HEK293T (cell line): ENCODE results near the gene SAFB.
A peak's percentile ranks its signal among the peaks of the same experiment; 100 is the strongest.

ENCODE experiments used
- CTCF ChIA-PET: fragments of 350-600 bp; formaldehyde crosslinking; extraction: SDS; loops from one replicate; lab custom pipeline; 2021; ENCODE audit warnings: antibody characterized with exemption, inconsistent platforms; lab: Yijun Ruan, JAX
- POLR2A ChIA-PET: fragments of 350-600 bp; formaldehyde crosslinking; extraction: SDS; loops from one replicate; lab custom pipeline; 2020; ENCODE audit warnings: antibody characterized with exemption, inconsistent platforms; lab: Yijun Ruan, JAX
- DNase-seq: peaks from one replicate; pipeline ENCODE4 v3.0.0; 2012; ENCODE audit warnings: mixed read lengths; ENCODE audit errors: extremely low spot score
- ARNT ChIP-seq: fragments of 450-650 bp; IDR thresholded peaks from 2 replicates; pipeline ENCODE4 v1.6.1; 2017; ENCODE audit warnings: mild to moderate bottlenecking
- BHLHE40 ChIP-seq: fragments of 450-650 bp; IDR thresholded peaks from 2 replicates; pipeline ENCODE4 v1.6.1; 2016; ENCODE audit warnings: mild to moderate bottlenecking, moderate library complexity, borderline replicate concordance
- CTBP1 ChIP-seq: fragments of 450-650 bp; IDR thresholded peaks from 2 replicates; pipeline ENCODE4 v1.6.1; 2016; ENCODE audit warnings: borderline replicate concordance
- ELF4 ChIP-seq: fragments of 450-650 bp; IDR thresholded peaks from 2 replicates; pipeline ENCODE4 v1.6.1; 2017; ENCODE audit warnings: antibody characterized with exemption
- FOXA1 ChIP-seq: fragments of 450-650 bp; IDR thresholded peaks from 2 replicates; pipeline ENCODE4 v1.6.1; 2016; ENCODE audit warnings: mild to moderate bottlenecking
- FOXK2 ChIP-seq: fragments of 450-650 bp; IDR thresholded peaks from 2 replicates; pipeline ENCODE4 v1.6.1; 2016; ENCODE audit warnings: mild to moderate bottlenecking
- FOXM1 ChIP-seq: fragments of 450-650 bp; IDR thresholded peaks from 2 replicates; pipeline ENCODE4 v1.6.1; 2017; ENCODE audit warnings: mild to moderate bottlenecking, borderline replicate concordance
- HDGF ChIP-seq: fragments of 450-650 bp; IDR thresholded peaks from 2 replicates; pipeline ENCODE4 v1.6.1; 2017; ENCODE audit warnings: antibody characterized with exemption, borderline replicate concordance
- L3MBTL2 ChIP-seq: fragments of 450-650 bp; conservative IDR thresholded peaks from 2 replicates; pipeline ENCODE4 v1.6.1; 2016; ENCODE audit warnings: mild to moderate bottlenecking
- LEF1 ChIP-seq: fragments of 450-650 bp; IDR thresholded peaks from 2 replicates; pipeline ENCODE4 v1.6.1; 2017; ENCODE audit warnings: mild to moderate bottlenecking, borderline replicate concordance
- NFRKB ChIP-seq: fragments of 450-650 bp; IDR thresholded peaks from 2 replicates; pipeline ENCODE4 v1.6.1; 2016; ENCODE audit warnings: mild to moderate bottlenecking, moderate library complexity
- SP1 ChIP-seq: fragments of 450-650 bp; IDR thresholded peaks from 2 replicates; pipeline ENCODE4 v1.6.1; 2017
- SUZ12 ChIP-seq: fragments of 450-650 bp; IDR thresholded peaks from 2 replicates; pipeline ENCODE4 v1.6.1; 2016; ENCODE audit warnings: mild to moderate bottlenecking
- TARDBP ChIP-seq: fragments of 450-650 bp; IDR thresholded peaks from 2 replicates; pipeline ENCODE4 v1.6.1; 2016
- ZNF384 ChIP-seq: fragments of 450-650 bp; IDR thresholded peaks from 2 replicates; pipeline ENCODE4 v1.6.1; 2016
- TF ChIP-seq, protein P1 (sequence below): fragments of 450-650 bp; IDR thresholded peaks from 2 replicates; pipeline ENCODE4 v1.6.1; 2016

SAFB gene

DNA sequence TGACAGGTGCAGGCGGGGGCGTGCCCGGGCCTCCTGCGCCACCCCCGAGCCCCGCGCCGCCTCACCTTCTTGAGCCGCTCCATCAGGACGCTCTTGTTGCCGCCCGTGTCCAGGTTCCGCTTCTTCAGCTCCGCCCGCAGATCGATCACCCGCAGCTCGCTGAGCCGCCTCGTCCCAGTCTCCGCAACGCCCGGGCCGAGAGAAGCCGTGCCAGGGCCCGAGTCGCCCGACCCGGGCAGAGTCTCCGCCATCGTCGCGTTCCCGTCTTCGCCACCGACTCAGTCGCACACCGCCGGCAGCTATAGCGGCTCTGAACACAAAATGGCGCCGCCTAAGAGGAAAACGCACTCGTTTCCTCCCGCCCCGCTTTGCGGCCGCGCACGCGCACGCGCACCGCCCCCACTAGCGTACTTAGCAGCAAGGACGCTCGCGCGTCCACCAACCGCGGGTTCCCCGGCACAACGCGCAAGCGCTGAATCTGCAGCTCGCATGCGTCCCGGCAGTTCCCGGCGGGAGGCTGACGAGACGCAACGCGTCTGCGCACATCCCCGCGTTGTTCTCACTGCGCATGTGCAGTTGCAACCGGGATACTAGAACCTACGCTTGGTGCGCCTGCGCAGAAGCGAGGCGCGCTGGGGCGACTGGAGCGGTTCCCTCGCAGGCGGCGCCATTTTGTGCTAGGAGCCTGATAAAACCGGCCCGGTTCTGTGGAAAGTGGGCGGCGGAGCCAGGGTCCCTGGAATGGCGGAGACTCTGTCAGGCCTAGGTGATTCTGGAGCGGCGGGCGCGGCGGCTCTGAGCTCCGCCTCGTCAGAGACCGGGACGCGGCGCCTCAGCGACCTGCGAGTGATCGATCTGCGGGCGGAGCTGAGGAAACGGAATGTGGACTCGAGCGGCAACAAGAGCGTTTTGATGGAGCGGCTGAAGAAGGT, at the start of gene SAFB, which contains the start of gene SAFB2:
Gene SAFB (plus strand): TSS at position 619 of the 932 bp plus-strand sequence. CDS start 123 bp downstream, at position 742.
Gene SAFB2 (minus strand): TSS at position 312 of the 932 bp plus-strand sequence. CDS start 61 bp downstream, at position 251.
- CTCF ChIA-PET, result no interaction called here
- DNase-seq, result peak; percentile 99
- POLR2A ChIA-PET, result interaction anchor here (0.8 to 1.9 kb wide), 20 partner anchors 8 to 97 kb away, joined by 3 to 11 read pairs (median 4); partner anchors contain the start of genes CATSPERD and LONP1

DNA sequence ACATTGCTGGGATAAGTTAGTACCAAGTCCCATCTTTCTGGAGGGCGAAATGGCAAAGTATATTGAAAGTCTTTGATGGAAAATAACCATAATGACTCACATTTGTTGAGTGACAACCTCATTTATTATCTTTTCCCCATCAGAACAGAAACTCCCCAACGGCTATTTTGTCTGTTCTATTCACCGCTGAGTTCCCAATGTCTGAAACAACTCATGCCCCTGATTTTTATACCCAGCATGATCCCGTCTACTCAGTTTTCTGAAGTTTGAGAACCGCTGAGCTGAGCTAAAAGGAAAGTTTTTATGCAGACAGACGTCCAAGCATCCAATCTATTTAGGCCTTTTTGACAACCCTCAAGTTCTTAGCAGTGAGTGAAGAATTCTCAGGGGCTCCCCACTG, 47.3 kb upstream of the SAFB start:
- TF ChIP-seq BHLHE40, result no peak
- TF ChIP-seq TARDBP, result no peak
- no peak for TF ChIP-seq FOXK2
- TF ChIP-seq FOXA1, result no peak
- no peak for TF ChIP-seq LEF1
- TF ChIP-seq FOXM1, result no peak
- TF ChIP-seq ZNF384, result no peak
- TF ChIP-seq, protein P1, sequence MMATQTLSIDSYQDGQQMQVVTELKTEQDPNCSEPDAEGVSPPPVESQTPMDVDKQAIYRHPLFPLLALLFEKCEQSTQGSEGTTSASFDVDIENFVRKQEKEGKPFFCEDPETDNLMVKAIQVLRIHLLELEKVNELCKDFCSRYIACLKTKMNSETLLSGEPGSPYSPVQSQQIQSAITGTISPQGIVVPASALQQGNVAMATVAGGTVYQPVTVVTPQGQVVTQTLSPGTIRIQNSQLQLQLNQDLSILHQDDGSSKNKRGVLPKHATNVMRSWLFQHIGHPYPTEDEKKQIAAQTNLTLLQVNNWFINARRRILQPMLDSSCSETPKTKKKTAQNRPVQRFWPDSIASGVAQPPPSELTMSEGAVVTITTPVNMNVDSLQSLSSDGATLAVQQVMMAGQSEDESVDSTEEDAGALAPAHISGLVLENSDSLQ, result no peak
- TF ChIP-seq SP1, result no peak
- TF ChIP-seq CTBP1, result no peak
- no peak for TF ChIP-seq NFRKB
- TF ChIP-seq ELF4, result no peak
- TF ChIP-seq SUZ12, result no peak
- no peak for TF ChIP-seq HDGF
- TF ChIP-seq ARNT, result no peak
- no peak for TF ChIP-seq L3MBTL2
- CTCF ChIA-PET, result no interaction called here
- POLR2A ChIA-PET, result no interaction called here
- DNase-seq, result no peak

More for the DNA sequence above, at the start of gene SAFB, which contains the start of gene SAFB2:
- TF ChIP-seq ELF4, result 0 out of 2 replicates have a peak, but pooled peaks have one; percentile 23
- no peak for TF ChIP-seq SUZ12
- TF ChIP-seq NFRKB, result no peak
- TF ChIP-seq ZNF384, result no peak
- no peak for TF ChIP-seq HDGF
- TF ChIP-seq FOXM1, result no peak
- no peak for TF ChIP-seq BHLHE40
- TF ChIP-seq L3MBTL2, result 0 out of 2 replicates have a peak, but pooled peaks have one; percentile 12

GRCh38 chr19:5578097-5578846, 44.6 kb upstream of the SAFB start:
- ChIA-PET CTCF (interaction anchor here (0.6 to 2.8 kb wide), 2 partner anchors 31 to 1036 kb away, joined by 4 to 10 read pairs; no protein-coding TSS in a partner anchor), POLR2A (no interaction called here)
- TF ChIP-seq FOXA1, result no peak
- peak; percentile 68; the same call in 1 of the 2 replicates for TF ChIP-seq FOXM1
- DNase-seq, result peak; percentile 90

GRCh38 chr19:5579286-5579685, 43.6 kb upstream of the SAFB start:
- POLR2A ChIA-PET, result interaction anchor here (1.0 kb wide), 1 partner anchor 36 kb away, joined by 3 read pairs; no protein-coding TSS in a partner anchor

GRCh38 chr19:5579697-5580096, 43.2 kb upstream of the SAFB start:
- ChIA-PET POLR2A (interaction anchor here (1.0 kb wide), 1 partner anchor 35 kb away, joined by 3 read pairs; no protein-coding TSS in a partner anchor), CTCF (interaction anchor here (0.9 to 2.8 kb wide), 2 partner anchors 32 to 132 kb away, joined by 3 to 10 read pairs; no protein-coding TSS in a partner anchor)
- TF ChIP-seq SP1 (no peak), HDGF (no peak), BHLHE40 (no peak), TARDBP (no peak), NFRKB (no peak), L3MBTL2 (no peak), LEF1 (no peak)
- DNase-seq, result no peak

More at GRCh38 chr19:5579286-5579685, 43.6 kb upstream of the SAFB start:
- no peak for DNase-seq
- TF ChIP-seq SP1 (no peak), ARNT (no peak), NFRKB (no peak), ELF4 (no peak), HDGF (no peak), CTBP1 (no peak), FOXK2 (no peak), BHLHE40 (no peak), TARDBP (no peak), FOXM1 (no peak), LEF1 (no peak), SUZ12 (no peak), FOXA1 (no peak), L3MBTL2 (no peak), ZNF384 (no peak)
- TF ChIP-seq, protein P1, result no peak
- CTCF ChIA-PET, result interaction anchor here (2.8 kb wide), 1 partner anchor 32 kb away, joined by 10 read pairs; no protein-coding TSS in a partner anchor
